CD4-positive, alpha-beta T cell (primary cell): ENCODE data around the gene PAIP2. TPM values are rescaled to one million over a fixed set of nuclear protein-coding genes. Genes with fewer than 3 reads are reported as not detected.

Source experiments
- ATAC-seq: fragments of 200-7000 bp; cut with Tn5 transposase; one replicate; pipeline ENCODE4 v1.10.0; 2022; ENCODE audit warnings: mild to moderate bottlenecking; ENCODE audit not compliant: poor library complexity
- CTCF ChIA-PET: fragments of 350-600 bp; sonication (Branson Sonifier 250); formaldehyde crosslinking; loops from one replicate; lab custom pipeline; 2021; ENCODE audit warnings: antibody characterized with exemption, inconsistent platforms; lab: Charles Lee
- POLR2A ChIA-PET: fragments of 350-600 bp; sonication (Branson Sonifier 250); formaldehyde crosslinking; loops from one replicate; lab custom pipeline; 2021; ENCODE audit warnings: antibody characterized with exemption, inconsistent platforms; lab: Charles Lee
- DNase-seq, 14 experiments: peaks; one replicate each; pipeline ENCODE4 v3.0.0-alpha.2; 2013 to 2020; ENCODE audit warnings: mixed read lengths in 2 of 14
- H3K27ac ChIP-seq, 2 donors: one replicate each; pipeline versions ENCODE4 v1.5.1 to v1.7.0; 2013; ENCODE audit warnings: low read length in 2 of 2, low read depth in 1 of 2, mild to moderate bottlenecking in 1 of 2
- H3K27me3 ChIP-seq, 2 experiments: 1 replicate in 1 of 2; 2 replicates in 1 of 2; pipeline versions ENCODE4 v1.6.1 to v1.7.0; 2013; ENCODE audit warnings: low read length in 2 of 2, control low read depth in 1 of 2, mild to moderate bottlenecking in 1 of 2, moderate library complexity in 1 of 2; ENCODE audit not compliant: insufficient read depth in 2 of 2, control insufficient read depth in 1 of 2
- H3K36me3 ChIP-seq: one replicate; pipeline ENCODE4 v1.6.1; 2013; ENCODE audit warnings: low read length, control low read depth; ENCODE audit not compliant: insufficient read depth
- H3K4me1 ChIP-seq: one replicate; pipeline ENCODE4 v1.6.1; 2013; ENCODE audit warnings: low read length, control low read depth; ENCODE audit not compliant: insufficient read depth
- H3K4me3 ChIP-seq: one replicate; pipeline ENCODE4 v1.5.1; 2013; ENCODE audit warnings: mild to moderate bottlenecking, low read length, moderate library complexity
- H3K9me3 ChIP-seq, 2 experiments: 1 replicate in 1 of 2; 2 replicates in 1 of 2; pipeline versions ENCODE4 v1.6.1 to v1.7.0; 2013; ENCODE audit warnings: low read length in 2 of 2, mild to moderate bottlenecking in 2 of 2, control low read depth in 1 of 2, moderate library complexity in 1 of 2; ENCODE audit not compliant: control insufficient read depth in 1 of 2, insufficient read depth in 1 of 2
- H3K27ac Mint-ChIP-seq: one replicate; pipeline ENCODE4 v1.8.0; 2020; ENCODE audit warnings: mixed read lengths
- H3K27me3 Mint-ChIP-seq: one replicate; pipeline ENCODE4 v1.8.0; 2021; ENCODE audit warnings: mixed read lengths
- H3K36me3 Mint-ChIP-seq: one replicate; pipeline ENCODE4 v1.8.0; 2021; ENCODE audit warnings: low read depth, mixed read lengths
- H3K4me1 Mint-ChIP-seq: one replicate; pipeline ENCODE4 v1.8.0; 2021; ENCODE audit warnings: low read depth, mixed read lengths
- H3K4me3 Mint-ChIP-seq: one replicate; pipeline ENCODE4 v1.8.0; 2020; ENCODE audit warnings: mild to moderate bottlenecking, mixed read lengths
- H3K9me3 Mint-ChIP-seq: one replicate; pipeline ENCODE4 v1.8.0; 2020; ENCODE audit warnings: mixed read lengths
- CTCF ChIP-seq: fragments of 200-600 bp; IDR thresholded peaks from one replicate; pipeline ENCODE4 v1.8.0; 2022; ENCODE audit warnings: antibody characterized with exemption, mild to moderate bottlenecking
- intact Hi-C, 2 experiments: fragments of 100-400 bp; cut with DNase I in 1 of 2; cut with micrococcal nuclease in 1 of 2; formaldehyde crosslinking; loops; one replicate each; pipeline versions ENCODE4 v1.15.1 to v1.9.0; 2023 to 2025; cut with DNase I, micrococcal nuclease
- total RNA-seq, 174 experiments: library from RNA in 2 of 174; stranded (reverse) in 2 of 174; gene quantifications; one replicate each; pipeline ENCODE4 v1.2.3 and lab custom pipeline; 2021 to 2026

PAIP2 gene
- total RNA-seq, 2 experiments from 2014 or later, result 151 to 156 TPM

GRCh38 chr5:139416651-139417050, 75.0 kb downstream of the PAIP2 start:
- H3K36me3 Mint-ChIP-seq, result peaks cover 35% of the 10 kb centered on the region
- H3K27me3 Mint-ChIP-seq, result no peaks in the 10 kb centered on the region
- no peak for ATAC-seq
- Histone ChIP-seq H3K27me3 (no peaks in the 10 kb centered on the region), H3K4me3 (no peak overlapping the region), H3K4me1 (peaks cover 19% of the 10 kb centered on the region), H3K27ac (no peak overlapping the region), H3K36me3 (peaks cover 5% of the 10 kb centered on the region), H3K9me3 (no peaks in the 10 kb centered on the region)
- H3K9me3 Mint-ChIP-seq, result no peaks in the 10 kb centered on the region
- TF ChIP-seq CTCF, result no peak
- no peak overlapping the region for H3K27ac Mint-ChIP-seq
- ChIA-PET POLR2A (no interaction called here), CTCF (no interaction called here)
- DNase-seq, result no peak
- H3K4me3 Mint-ChIP-seq, result no peak overlapping the region
- peaks cover 23% of the 10 kb centered on the region for H3K4me1 Mint-ChIP-seq
- intact Hi-C loops, result no loop called here

GRCh38 chr5:139417214-139417613, 75.6 kb downstream of the PAIP2 start:
- Mint-ChIP-seq H3K36me3 (peaks cover 37% of the 10 kb centered on the region), H3K4me1 (peaks cover 25% of the 10 kb centered on the region), H3K27ac (no peak overlapping the region), H3K9me3 (no peaks in the 10 kb centered on the region), H3K4me3 (no peak overlapping the region), H3K27me3 (no peaks in the 10 kb centered on the region)
- Histone ChIP-seq H3K36me3 (peaks cover 5% of the 10 kb centered on the region), H3K4me3 (no peak overlapping the region), H3K27me3 (no peaks in the 10 kb centered on the region), H3K9me3 (no peaks in the 10 kb centered on the region), H3K27ac (no peak overlapping the region), H3K4me1 (peaks cover 19% of the 10 kb centered on the region)
- intact Hi-C loops, result no loop called here
- no peak for TF ChIP-seq CTCF
- ChIA-PET CTCF (interaction anchor here (1.0 kb wide), 1 partner anchor 103 kb away, joined by 3 read pairs; no protein-coding TSS in a partner anchor), POLR2A (no interaction called here)
- ATAC-seq (no peak), DNase-seq (no peak)

GRCh38 chr5:139418793-139419192, 77.1 kb downstream of the PAIP2 start:
- Histone ChIP-seq H3K36me3 (peaks cover 5% of the 10 kb centered on the region), H3K4me1 (peaks cover 19% of the 10 kb centered on the region), H3K27me3 (no peaks in the 10 kb centered on the region), H3K9me3 (no peaks in the 10 kb centered on the region), H3K27ac (no peak overlapping the region), H3K4me3 (no peak overlapping the region)
- H3K27me3 Mint-ChIP-seq, result no peaks in the 10 kb centered on the region
- H3K36me3 Mint-ChIP-seq, result peaks cover 42% of the 10 kb centered on the region
- DNase-seq (no peak), ATAC-seq (no peak)
- H3K4me1 Mint-ChIP-seq, result peaks cover 31% of the 10 kb centered on the region
- no peak overlapping the region for H3K27ac Mint-ChIP-seq
- no peaks in the 10 kb centered on the region for H3K9me3 Mint-ChIP-seq
- intact Hi-C loops, result no loop called here
- CTCF ChIA-PET, result interaction anchor here (2.0 to 7.2 kb wide), 2 partner anchors 94 to 99 kb away, joined by 5 to 132 read pairs; no protein-coding TSS in a partner anchor
- H3K4me3 Mint-ChIP-seq, result no peak overlapping the region
- POLR2A ChIA-PET, result interaction anchor here (1.9 kb wide), 1 partner anchor 15 kb away, joined by 5 read pairs; the partner anchor contains the start of gene SPATA24
- no peak for TF ChIP-seq CTCF

Other genes with a start within 250 kb of the PAIP2 start
- 1 to 10 TPM; 5.6 to 9.2 TPM for gene SIL1, start 143.5 kb upstream of the PAIP2 start, total RNA-seq
- 100 to 1,000 TPM; 376 to 401 TPM for gene MATR3, start 48.1 kb upstream of the PAIP2 start, total RNA-seq
- gene SLC23A1, start 41.4 kb downstream of the PAIP2 start, total RNA-seq, result not detected
- under 1 TPM; 0.42 to 0.63 TPM for gene MZB1, start 48.1 kb downstream of the PAIP2 start, total RNA-seq
- under 1 TPM; 0.25 to 0.41 TPM for gene PROB1, start 53.2 kb downstream of the PAIP2 start, total RNA-seq
- gene SPATA24, start 62.2 kb downstream of the PAIP2 start, total RNA-seq, result 1 to 10 TPM; 3.0 to 3.9 TPM
- 1 to 10 TPM; 7.5 to 8.7 TPM for gene DNAJC18, start 97.7 kb downstream of the PAIP2 start, total RNA-seq
- not detected for gene ECSCR, start 120.9 kb downstream of the PAIP2 start, total RNA-seq
- under 1 TPM in 1 of 2 experiments, not detected in 1; 0.08 TPM for gene SMIM33, start 129.2 kb downstream of the PAIP2 start, total RNA-seq
- gene STING1, start 140.9 kb downstream of the PAIP2 start, total RNA-seq, result 100 to 1,000 TPM; 155 to 168 TPM
- 100 to 1,000 TPM; 164 to 174 TPM for gene UBE2D2, start 219.5 kb downstream of the PAIP2 start, total RNA-seq